GM21423 (cell line): ENCODE measurements around the gene USP2.

Experiments used
- ATAC-seq: cut with Tn5 transposase; IDR thresholded peaks from one replicate; pipeline ENCODE4 v1.9.1; 2021; ENCODE audit warnings: mild to moderate bottlenecking, moderate library complexity; ENCODE audit not compliant: unreplicated experiment

Gene USP2

DNA sequence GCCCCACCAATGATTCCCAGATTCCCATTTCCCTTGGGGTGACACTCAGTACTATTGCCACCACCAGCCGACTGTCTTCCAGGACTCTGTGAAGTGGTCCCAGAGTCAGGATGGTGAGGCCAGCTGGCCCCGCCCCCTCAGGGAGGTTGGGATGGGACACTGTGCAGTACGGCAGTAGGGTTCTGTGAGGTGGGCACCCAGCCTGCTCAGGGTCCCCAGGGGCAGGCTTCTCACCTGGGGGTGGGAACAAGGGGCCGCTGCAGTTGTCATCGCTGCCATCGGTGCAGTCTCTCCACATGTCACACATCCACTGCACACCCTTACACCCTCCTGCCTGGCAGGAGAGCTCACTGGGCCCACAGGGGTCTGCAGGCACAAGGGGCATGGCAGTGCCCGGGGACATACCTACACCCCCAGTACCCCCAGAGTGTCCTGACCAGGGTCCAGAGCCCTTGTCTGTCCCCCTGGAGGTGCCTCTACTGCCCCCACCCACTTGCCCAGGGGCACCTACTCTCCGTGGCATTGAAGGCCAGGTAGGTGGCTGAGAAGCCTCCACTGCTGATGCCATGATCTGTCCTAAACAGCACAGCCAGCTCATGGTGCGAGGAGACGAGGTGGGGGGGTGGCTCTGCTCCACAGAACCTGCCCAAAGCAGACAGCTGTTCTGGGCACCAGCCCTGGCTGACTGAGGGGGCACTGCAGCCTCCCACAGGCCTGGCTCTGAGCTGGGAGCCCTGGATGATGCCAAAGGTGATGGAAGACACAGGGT is 38.9 kb downstream of the USP2 start:
- no peak for ATAC-seq

DNA sequence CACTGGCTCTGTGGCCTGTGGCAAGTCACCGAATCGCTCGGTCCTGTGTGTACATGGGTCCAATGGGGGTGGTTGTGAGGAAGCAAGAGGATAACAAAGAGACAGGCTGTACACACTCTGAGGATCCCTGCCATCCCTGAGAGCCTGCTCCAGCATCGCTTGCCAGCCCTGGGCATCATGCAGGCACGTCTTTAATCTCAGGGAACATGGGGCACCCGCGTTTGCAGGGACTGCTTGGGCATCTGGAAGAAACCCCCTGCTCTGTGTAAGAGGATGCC is 39.5 kb downstream of the USP2 start:
- no peak for ATAC-seq

DNA sequence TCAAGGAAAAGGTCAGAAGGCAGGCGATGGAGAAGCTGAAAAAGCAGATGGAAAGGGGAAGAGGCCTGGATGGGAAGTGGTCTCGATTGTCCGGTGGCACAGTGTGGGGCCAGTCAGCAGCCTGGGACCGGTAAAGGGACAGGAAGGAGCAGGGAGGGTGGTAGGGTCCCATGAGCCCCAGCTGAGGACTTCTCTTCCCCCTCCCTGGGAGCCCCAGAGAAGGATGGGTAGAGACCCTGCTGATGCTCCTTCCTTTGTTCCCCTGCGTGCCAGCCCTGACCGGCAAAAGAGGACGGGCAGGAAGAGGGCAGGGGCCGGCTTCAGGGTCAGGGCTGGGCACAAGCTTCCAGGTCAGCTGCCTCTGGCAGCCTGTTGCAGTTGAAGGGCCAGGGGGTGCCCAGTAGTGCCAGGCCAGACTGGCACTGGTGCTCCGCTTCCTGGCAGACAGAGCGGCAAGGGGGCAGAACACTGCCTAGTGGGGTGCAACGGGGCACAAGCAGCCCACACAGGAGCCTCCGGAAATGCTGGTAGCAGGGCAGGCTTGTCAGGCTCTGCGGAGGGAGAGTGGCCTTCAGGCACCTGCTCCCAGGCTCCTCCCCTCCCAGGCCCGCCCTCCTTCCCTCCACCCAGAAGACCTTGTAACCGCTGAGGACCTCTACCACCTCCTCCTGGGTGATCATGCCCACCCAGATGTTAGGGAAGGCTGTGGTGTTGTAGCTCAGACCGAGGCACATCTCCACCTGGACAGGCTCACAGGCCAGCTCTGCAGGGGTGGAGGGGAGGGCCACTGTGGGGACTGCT is 40.1 kb downstream of the USP2 start:
- no peak for ATAC-seq

DNA sequence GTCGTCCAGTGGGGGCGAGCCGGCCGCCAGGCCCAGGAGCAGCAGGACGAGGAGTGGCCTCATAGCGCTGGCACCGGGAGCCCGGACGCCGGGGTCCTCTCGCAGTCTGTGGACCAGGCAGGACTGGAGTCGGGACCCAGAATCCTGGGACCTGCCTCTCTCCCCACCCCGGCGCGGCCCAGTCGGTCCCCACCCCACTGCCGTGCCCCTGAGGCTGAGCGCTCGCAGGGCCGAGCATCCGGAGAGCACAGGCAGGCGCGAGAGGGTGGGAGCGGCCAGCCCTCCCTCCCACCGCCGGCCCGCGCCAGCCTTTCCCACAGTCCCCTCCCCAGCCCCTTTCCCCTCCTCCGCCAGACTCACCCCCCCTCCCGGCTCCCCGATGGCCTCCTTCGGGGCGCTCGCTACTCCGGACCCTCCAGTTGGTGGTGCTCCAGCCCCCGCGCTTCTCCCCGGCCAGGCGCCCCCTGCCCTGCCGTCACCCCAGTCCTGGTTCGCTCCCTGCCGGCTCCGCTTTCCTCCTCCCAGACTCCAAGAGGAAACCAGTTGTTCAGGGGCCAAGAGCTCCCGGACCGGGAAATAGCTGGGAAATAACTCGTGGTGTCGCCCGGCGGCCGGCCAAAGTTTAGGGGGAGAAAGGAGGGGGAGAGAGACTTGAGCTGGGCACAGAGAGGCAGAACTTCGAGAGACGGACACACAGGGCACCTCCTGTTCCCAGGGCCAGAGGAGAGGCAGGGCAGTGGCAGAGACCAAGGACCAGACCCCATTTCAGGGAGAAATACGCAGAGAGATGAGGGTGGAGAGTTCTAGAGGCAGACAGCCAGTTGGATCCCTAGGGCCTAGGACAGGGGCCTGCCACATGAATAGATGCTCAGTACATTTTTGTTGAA is 40.9 kb downstream of the USP2 start, which contains the start of gene C1QTNF5:
Gene C1QTNF5, minus strand, starts transcription at position 549 of the 887 bp plus-strand sequence. Its CDS starts 486 bp downstream, at position 63.
- no peak for ATAC-seq

DNA sequence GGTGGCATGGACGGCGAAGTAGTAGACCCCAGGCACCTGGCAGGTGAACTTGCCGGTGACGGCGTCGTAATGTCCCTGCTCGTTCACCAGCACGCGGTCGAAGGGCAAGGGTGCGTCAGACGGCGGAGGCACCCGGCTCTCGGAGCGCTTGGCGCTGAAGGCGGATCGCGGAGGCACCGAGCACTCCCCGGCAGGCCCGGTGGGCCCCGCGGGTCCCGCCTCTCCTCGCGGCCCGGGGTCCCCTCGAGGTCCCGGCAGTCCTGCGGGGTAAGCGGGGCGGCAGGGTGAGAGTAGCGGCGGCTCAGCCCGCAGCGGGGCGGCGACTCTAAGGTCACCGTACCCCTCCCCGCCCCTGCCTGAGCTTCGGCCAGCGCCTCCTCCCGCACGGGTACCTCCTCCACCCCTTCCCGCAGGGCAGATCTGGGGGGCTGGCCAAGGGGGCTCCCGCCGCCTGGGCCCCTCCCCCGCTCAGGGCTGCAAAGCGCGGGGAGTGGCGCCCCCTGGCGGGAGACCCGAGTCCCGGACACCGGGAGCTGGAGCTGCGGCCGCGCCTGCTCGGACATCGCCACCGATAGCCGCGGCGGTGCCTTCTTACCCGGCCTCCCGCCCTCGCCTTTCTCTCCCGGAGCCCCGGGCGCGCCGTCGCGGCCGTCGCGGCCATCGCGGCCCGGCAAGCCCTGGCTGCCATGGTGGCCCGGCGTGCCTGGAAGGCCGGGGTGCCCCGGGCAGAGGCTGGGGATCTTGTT is 41.7 kb downstream of the USP2 start:
- no peak for ATAC-seq

DNA sequence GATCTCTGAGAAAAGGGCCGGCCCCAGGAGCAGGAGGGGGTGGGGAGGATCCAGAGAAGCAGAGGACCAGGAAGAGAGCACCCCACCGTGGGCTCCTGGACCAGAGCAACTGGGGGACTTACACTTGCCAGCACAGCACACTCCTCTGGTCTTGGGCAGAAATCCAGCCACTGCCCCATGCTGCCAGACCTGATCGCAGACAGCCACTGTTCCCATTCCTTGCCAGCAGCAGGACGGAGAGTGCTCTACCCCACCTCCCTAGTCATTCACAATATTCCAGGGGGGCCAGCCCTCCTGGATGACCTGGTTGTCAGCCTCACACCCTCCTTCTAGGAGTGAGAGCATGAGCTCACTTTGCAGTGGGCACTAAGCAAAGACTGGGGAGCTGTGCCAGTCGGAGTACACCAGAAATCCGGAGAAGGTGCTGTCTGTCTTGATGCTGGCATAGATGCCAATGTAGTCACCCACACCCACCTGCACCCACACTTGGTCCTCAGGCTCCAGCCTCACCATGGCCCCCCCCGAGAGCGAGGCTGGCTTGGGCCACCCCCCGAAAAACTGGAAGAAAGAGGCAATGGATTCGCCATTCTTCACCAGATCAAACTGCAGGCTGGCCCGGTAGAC is 42.4 kb downstream of the USP2 start:
- no peak for ATAC-seq

DNA sequence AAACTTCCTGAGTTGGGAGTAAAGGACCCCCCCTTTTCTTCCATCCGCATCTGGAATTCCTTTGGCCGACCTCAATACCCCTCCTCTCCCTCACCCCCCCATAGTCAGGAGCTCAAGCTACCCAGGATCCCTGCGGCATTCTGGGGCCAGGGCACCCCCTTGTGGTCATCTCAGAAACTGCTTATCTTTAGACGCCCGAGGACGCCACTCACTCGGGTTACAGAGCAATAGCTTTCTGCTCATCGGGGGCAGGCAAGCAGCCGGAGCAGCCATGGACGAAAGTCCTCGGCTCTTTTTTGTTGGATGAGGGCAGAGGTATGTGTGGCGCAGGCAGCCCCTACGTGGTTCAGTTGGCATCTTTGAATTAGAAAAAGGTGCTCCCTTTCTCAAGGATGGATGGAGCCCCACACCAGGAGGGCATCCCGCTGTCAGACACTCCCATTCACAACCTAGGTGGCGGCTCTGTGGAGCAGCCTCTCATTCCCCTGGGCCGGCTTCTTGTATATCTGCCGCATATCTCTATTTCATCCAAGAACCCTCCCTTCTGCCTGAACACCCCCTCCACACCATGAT is 43.1 kb downstream of the USP2 start:
- ATAC-seq = no peak

DNA sequence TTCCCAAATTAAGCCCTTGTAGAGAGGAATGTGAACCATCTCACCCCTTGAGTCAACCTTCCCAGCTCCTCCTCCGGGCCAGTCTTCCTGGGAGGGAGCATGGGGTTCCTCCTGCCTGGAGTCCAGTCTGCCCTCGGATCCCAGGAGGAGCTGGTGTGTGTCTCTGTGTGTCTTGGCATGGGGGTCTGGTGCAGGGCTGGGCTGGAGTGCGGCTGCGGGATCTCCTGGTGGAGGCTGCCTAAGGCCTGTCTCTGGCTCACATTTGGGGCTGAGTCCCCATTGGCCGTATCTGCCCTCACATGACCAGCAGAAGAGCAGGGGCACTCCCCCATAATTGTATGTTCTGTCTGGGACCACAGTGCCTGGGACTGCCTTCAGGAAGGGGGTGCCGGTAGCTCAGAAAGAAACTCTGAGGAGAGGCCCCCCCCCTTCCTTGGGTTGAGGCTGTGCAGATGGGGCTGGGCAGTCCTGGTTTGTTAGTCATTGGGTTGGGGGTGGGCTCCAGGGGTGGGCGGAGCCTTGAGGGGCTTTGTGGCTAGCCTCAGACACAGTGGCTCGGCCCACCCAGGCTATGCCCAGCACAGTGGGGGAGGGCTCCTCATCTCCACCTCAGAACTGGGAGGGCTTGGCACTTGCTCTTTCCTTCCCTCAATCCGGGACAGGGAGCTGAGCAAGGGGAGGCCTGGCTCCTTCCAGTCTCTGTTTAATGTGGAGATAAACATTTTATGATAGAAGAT is 43.7 kb downstream of the USP2 start:
- no peak for ATAC-seq

DNA sequence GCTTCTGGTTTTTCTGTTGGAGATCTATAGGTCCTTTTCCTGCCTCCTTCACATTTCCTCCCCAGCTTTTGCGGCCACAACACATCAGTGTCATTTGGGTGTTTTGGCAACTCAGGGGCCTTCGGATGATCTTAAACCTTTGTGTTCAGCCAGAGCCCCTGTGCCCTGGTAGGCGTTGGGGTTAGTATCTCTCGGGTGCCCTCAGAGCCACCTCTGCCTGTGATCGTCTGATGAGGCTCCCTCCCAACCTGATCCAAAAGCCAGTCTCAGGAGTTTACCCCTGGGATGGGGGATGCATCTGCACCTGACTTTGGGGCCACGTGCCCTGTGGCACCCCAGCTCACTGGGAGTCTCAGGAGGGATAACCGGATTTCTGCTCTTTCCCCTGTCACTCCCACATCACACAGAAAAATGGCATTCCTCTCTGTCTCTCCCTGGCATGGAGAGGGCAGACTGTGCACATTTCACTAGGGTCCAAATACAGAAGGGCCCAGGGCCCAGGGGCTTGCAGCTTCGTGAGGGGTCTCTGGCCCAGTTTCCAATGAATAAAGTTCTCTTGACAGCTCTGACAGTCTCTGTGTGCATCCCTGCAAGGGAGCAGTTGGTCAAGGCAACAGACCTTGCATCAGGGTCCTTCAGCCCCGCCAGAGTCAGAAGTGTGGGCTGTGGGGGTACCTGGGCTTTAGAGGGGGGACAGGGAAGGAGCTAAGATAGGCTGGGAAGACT is 44.6 kb downstream of the USP2 start:
- no peak for ATAC-seq

DNA sequence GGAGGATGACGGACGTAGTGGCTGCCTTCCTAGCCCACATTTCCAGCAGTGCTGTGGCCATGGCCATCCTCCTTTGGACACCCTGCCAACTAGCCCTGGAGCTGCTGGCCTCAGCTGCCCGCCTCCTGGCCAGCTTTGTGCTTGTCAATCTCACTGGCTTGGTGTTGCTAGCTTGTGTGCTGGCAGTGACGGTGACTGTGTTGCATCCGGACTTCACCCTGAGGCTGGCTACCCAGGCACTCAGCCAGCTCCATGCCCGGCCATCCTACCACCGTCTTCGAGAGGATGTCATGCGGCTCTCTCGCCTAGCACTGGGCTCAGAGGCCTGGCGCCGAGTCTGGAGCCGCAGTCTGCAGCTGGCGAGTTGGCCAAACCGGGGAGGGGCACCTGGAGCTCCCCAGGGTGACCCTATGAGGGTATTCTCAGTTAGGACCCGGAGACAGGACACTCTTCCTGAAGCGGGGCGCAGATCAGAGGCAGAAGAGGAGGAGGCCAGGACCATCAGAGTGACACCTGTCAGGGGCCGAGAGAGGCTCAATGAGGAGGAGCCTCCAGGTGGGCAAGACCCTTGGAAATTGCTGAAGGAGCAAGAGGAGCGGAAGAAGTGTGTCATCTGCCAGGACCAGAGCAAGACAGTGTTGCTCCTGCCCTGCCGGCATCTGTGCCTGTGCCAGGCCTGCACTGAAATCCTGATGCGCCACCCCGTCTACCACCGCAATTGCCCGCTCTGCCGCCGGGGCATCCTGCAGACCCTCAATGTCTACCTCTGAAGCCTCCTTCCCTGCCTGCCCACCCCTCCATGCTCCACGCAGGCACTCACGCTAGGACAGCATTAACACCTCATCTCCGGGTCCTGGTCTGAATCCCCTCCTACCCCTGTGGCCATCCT is 45.6 kb downstream of the USP2 start:
- ATAC-seq = no peak

DNA sequence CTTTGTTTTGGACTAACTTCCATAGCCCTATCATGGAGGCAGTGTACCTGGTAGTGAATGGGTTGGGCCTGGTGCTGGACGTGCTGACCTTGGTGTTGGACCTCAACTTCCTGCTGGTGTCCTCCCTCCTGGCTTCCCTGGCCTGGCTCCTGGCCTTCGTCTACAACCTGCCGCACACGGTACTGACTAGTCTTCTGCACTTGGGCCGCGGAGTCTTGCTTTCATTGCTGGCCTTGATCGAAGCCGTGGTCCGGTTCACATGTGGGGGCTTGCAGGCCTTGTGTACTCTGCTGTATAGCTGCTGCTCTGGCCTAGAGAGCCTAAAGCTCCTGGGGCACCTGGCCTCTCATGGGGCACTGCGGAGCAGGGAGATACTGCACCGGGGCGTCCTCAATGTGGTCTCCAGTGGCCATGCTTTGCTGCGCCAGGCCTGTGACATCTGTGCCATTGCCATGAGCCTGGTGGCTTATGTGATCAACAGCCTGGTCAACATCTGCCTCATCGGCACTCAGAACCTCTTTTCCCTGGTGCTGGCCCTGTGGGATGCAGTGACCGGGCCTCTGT is 46.3 kb downstream of the USP2 start:
- no peak for ATAC-seq

DNA sequence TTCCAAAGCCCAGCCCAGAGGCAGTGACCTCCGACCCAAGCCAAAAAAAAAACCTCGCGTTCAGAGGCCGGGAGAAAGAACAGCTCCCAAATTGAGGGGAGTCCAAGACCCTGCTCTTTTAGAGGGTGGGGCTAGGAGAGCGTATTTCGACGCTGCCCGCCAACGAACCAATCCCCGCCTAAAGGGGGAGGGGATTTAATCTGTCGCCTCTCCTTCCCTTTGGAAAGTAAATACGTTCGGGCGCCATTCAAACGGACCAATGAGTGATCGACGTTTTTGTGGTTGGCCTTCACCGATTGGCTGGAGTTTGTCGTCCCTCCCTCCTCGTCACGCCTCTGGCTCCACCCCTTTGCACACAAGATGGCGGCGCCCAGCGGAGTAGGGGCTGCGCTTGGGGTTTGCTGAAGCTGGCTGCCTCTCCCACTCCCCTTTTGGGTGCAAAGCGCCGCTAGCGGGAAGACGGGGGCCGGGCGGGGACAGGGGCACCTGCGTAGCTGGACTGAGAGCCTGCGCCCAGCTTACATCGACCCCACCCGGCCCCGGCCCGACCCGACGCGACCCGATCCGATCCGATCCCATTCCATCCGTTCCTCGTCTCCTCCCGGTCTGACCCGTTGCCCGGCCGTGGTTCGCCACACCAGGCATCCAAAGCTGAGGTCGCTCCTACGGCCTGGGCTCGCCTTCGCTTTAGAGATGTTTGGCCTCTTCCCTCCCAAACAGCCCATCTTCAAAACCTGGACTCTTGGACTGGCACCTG is 47.1 kb downstream of the USP2 start, which contains the start of gene RNF26:
Gene RNF26, plus strand, starts transcription at position 354 of the 757 bp plus-strand sequence. CDS start 596 bp downstream, outside the sequence.
- ATAC-seq = peak; percentile 91

DNA sequence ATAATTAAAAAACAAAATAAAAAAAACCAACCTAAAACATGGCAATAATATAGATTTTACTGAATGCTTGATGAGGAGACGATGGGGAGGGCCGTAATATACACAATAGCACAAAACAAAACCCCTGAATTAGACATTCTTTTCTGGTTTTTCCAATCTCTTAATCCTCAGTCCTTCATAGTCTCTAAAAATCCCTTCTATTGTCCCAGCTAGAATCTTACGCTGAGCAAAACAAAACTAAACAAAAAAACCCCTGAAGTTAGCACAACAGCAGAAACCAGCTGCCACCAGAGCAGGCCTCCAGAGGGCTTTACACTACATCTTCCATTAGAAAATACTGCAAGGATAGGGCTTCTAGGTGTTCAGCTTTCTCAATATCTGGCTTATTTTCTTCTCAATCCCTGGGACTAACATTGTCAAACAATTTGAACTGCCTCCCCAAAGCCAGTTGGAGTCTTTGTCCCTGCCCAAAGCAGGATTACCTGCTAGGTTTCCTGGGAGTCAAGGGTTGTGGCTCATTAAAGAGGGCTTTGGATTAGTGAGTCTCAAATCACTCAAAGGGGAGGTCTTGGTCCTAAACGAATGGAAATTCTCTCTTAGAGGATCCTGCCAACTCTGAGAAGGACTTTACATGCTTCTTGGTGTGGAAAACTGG is 49.3 kb downstream of the USP2 start:
- no peak for ATAC-seq

DNA sequence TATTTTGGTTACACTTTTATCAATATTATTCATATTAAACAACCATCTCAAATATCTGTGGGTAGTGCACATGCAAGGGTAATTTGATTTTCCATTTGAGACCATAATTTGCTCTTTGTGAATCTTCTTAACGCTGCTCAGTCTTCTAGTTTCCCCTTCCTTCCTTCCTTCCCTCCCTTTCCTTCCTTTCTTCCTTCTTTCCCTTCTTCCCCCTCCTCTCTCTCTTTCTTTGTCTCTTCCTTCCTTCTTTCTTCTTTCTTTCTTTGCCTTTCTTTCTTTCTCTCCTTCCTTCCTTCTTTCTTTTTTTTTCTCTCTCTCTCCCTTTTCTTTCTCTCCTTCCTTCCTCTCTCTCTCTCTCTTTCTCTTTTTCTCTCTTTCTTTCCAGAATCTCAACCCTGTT is 51.3 kb downstream of the USP2 start:
- ATAC-seq = no peak

DNA sequence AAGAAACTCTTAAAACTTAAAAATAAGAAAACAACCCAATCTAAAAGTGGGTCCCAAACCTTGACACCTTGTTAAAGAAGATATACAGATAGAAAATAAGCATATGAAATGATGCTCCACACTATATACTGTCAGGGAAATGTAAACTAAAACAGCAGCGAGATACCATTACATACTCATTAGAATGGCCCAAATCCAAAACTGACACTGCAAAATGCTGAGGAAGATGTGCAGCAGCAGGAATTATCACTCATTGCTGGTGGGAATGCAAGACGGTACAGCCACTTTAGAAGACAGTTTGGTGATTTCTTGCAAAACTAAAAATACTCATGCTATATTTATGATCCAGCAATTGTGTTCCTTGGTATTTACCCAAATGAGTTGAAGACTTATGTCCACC is 52.2 kb downstream of the USP2 start:
- no peak for ATAC-seq

DNA sequence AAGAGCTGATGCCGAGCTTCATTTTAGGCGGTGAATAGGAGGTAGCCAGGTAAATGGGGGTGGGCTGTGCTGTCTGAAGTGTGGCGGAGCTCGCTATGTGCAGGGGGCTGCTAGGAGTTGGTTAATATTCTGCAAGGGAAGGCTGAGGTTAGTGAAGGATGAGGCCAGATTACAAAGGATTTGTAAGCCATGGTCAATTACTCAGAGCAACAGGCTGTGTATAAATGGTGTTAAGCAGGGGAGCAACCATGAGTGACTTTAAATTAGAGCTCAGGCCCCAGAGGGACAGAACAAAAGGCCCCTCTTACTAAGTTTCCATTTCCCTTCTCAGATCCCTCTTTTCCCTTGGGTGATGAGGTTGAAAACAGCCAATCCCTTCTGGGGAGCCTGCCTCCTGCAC is 57.3 kb downstream of the USP2 start:
- ATAC-seq = no peak
